ENCODE results near the gene MINDY3. TPM values are rescaled to one million over a fixed set of nuclear protein-coding genes. Genes with fewer than 3 reads are reported as not detected.
"Not testable (repeated sequence)": the region's sequence is repeated elsewhere in the genome, so short reads cannot be mapped to it uniquely, and the experiment has no call there.

The MINDY3 gene
- total RNA-seq, 1 donor from 2014 or later, result 22.0 TPM

- intact Hi-C loops (cut with micrococcal nuclease), result no loop called here
These were observed 1.4 kb downstream of the MINDY3 start for GRCh38 chr10:15858861-15859281.

GRCh38 chr10:15857107-15857575, 3.2 kb downstream of the MINDY3 start:
- intact Hi-C loops (cut with micrococcal nuclease), result no loop called here

GRCh38 chr10:15856328-15857015, 3.8 kb downstream of the MINDY3 start:
- intact Hi-C loops (cut with micrococcal nuclease), result no loop called here

- intact Hi-C loops (cut with micrococcal nuclease), result loop anchor here (1.0 kb wide), 1 partner anchor 11 kb away; no protein-coding TSS in a partner anchor
These were observed 6.5 kb downstream of the MINDY3 start for GRCh38 chr10:15853800-15854199.

- intact Hi-C loops (cut with micrococcal nuclease), result no loop called here
These were observed 8.2 kb downstream of the MINDY3 start for GRCh38 chr10:15852111-15852557.

- intact Hi-C loops (cut with micrococcal nuclease), result not testable (repeated sequence)
These were observed 9.8 kb downstream of the MINDY3 start for GRCh38 chr10:15850337-15850978.

- intact Hi-C loops (cut with micrococcal nuclease), result no loop called here
These were observed 11.0 kb downstream of the MINDY3 start for GRCh38 chr10:15849316-15849715.

GRCh38 chr10:15847481-15847880, 12.8 kb downstream of the MINDY3 start:
- intact Hi-C loops (cut with micrococcal nuclease), result no loop called here

GRCh38 chr10:15844517-15844916, 15.8 kb downstream of the MINDY3 start:
- intact Hi-C loops (cut with micrococcal nuclease), result no loop called here

GRCh38 chr10:15843695-15844094, 16.6 kb downstream of the MINDY3 start:
- intact Hi-C loops (cut with micrococcal nuclease), result no loop called here

GRCh38 chr10:15842556-15843169, 17.6 kb downstream of the MINDY3 start:
- intact Hi-C loops (cut with micrococcal nuclease), result loop anchor here (1.0 kb wide), 1 partner anchor 12 kb away; no protein-coding TSS in a partner anchor

GRCh38 chr10:15841696-15842095, 18.6 kb downstream of the MINDY3 start:
- intact Hi-C loops (cut with micrococcal nuclease), result loop anchor here (1.0 to 2.0 kb wide), 2 partner anchors 13 to 19 kb away; partner anchors contain the start of gene MINDY3

GRCh38 chr10:15836807-15837206, 23.5 kb downstream of the MINDY3 start:
- intact Hi-C loops (cut with micrococcal nuclease), result no loop called here

- intact Hi-C loops (cut with micrococcal nuclease), result no loop called here
These were observed 30.8 kb downstream of the MINDY3 start for GRCh38 chr10:15829495-15829894.

GRCh38 chr10:15824498-15824897, 35.8 kb downstream of the MINDY3 start:
- intact Hi-C loops (cut with micrococcal nuclease), result loop anchor here (2.0 kb wide), 1 partner anchor 390 kb away; no protein-coding TSS in a partner anchor

- intact Hi-C loops (cut with micrococcal nuclease), result no loop called here
These were observed 38.2 kb downstream of the MINDY3 start for GRCh38 chr10:15822131-15822530.

GRCh38 chr10:15821046-15821683, 39.1 kb downstream of the MINDY3 start:
- intact Hi-C loops (cut with micrococcal nuclease), result no loop called here

GRCh38 chr10:15817409-15818046, 42.8 kb downstream of the MINDY3 start:
- intact Hi-C loops (cut with micrococcal nuclease), result no loop called here

GRCh38 chr10:15815242-15815885, 44.9 kb downstream of the MINDY3 start:
- intact Hi-C loops (cut with micrococcal nuclease), result no loop called here

GRCh38 chr10:15814565-15814964, 45.7 kb downstream of the MINDY3 start:
- intact Hi-C loops (cut with micrococcal nuclease), result no loop called here

- intact Hi-C loops (cut with micrococcal nuclease), result no loop called here
These were observed 46.9 kb downstream of the MINDY3 start for GRCh38 chr10:15813415-15813814.
